ENCODE data around the gene ADAMTSL5.
A peak's percentile ranks its signal among the peaks of the same experiment; 100 is the strongest.

The ADAMTSL5 gene

GRCh38 chr19:1461862-1462261 lies 51.0 kb downstream of the ADAMTSL5 start:
- no peak for DNase-seq

GRCh38 chr19:1460033-1460995 lies 52.5 kb downstream of the ADAMTSL5 start:
- DNase-seq: no peak

- DNase-seq: no peak
Observed at GRCh38 chr19:1459479-1459878, 53.3 kb downstream of the ADAMTSL5 start.

- DNase-seq: no peak
Observed at GRCh38 chr19:1457892-1458291, 54.9 kb downstream of the ADAMTSL5 start.

GRCh38 chr19:1457031-1457739 lies 55.6 kb downstream of the ADAMTSL5 start:
- no peak for DNase-seq

- DNase-seq: no peak
Observed at GRCh38 chr19:1456121-1456900, 56.5 kb downstream of the ADAMTSL5 start.

- DNase-seq: peak; percentile 67
Observed at GRCh38 chr19:1455336-1456120, 57.3 kb downstream of the ADAMTSL5 start.

All from CD4-positive, alpha-beta T cell treated with Interleukin-12 subunit alpha and Interleukin-12 subunit beta, for 1 hour (primary cell).